Occipital lobe (tissue), 2 donors: ENCODE results near the gene GSDMA. TPM values are rescaled to one million over a fixed set of nuclear protein-coding genes. Genes with fewer than 3 reads are reported as not detected.
A peak's percentile ranks its signal among the peaks of the same experiment; 100 is the strongest.

Source experiments
- DNase-seq: peaks from one replicate; lab custom pipeline; 2025; lab: John Stamatoyannopoulos, UW
- total RNA-seq: library from RNA; depleted of rRNA; stranded (reverse); fragments of >200 nt; gene quantifications from one replicate; pipeline ENCODE4 v1.2.3, GENCODE V29; 2014

GSDMA gene
- total RNA-seq, 1 donor from 2014 or later = not detected

DNA sequence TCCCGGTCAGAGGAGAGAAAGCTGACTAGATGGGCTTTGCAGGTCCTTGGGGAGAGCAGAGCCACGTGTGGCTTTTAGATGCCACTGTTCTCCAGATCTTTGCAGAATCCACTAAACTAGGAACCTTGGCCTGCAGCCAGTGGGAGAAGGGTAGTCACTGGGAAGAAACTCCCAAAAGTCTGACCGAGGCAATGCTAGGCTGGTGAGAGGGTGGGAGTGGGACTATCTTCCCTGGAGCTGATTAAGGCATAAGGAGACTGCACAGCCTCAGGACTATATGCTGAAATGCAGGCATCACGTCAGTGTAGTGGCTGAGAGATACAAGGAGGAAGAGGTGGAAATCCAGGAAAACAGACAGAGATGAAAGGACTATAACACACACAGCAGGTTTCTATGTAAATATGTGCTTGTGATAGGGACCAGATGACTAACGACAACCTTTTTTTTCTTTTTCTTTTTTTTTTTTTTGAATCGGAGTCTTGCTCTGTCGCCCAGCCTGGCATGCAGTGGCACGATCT is 2.2 kb upstream of the GSDMA start:
- DNase-seq = no peak

DNA sequence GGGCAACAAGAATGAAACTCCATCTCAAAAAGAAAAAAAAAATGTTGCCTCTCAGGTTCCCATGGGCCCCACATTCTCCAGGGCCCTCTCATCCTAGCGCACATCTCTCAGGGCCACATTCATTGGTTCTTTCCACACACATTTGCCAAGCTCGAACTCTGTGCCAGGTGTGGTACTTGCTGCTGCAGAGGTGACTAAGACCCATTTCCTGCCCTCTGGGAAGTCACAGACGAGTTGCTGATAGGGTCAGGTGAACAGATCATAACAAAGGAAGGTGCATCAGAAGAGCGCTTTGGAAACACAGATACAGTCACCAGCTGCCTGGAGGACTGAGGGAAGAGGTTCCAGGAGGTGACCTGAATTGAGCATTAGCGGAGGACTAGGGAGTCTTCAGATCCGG is 1.0 kb downstream of the GSDMA start:
- DNase-seq = no peak

DNA sequence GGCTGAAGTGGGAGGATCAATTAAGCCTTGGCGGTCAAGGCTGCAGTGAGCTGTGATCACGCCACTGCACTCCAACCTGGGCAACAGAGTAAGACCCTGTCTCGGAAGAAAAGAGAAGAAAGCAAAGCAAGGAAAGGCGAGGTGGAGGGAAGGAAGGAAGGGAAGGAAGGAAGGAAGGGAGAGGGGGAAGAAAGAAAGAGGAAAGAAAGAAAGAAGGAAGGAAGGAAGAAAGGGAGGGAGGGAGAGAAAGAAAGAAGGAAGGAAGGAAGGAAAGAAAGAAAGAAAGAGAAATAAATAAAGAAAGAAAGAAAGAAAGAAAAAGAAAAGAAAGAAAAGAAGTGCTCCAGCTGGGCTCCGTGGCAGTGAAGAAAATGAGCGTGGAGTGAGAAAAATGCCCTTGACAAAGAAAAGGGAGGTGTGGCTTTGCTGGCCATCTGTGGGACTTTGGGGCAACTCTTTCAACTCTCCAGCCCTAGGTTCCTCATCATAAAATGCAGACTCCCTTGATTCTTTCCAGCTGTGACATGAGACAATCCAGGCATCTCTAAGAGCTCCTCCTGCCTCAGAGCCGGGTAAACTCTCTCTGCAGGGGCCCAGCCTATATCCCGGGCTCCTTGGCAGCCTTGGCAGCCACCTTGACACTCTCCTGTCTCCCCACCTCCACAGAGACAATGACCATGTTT is 2.4 kb downstream of the GSDMA start:
- DNase-seq = no peak

DNA sequence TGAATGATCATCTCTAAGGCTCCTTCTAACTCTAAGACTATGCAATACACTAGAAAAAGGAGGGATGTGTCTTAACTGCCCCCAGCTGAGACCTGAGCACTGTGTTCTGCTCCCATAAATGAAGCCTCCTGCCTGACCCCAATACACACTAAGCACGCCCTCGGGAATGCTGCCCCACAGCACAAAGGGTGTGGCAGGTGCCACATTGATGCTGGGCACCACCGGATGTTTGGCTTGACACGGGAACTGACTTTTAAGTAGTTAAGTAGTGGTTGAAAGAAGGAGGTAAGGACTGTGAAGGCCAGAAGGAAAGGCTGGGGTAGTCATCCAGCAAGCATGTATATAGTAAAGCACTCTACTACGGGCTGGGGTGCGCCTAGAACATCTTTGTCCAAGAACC is 4.0 kb downstream of the GSDMA start:
- no peak for DNase-seq

DNA sequence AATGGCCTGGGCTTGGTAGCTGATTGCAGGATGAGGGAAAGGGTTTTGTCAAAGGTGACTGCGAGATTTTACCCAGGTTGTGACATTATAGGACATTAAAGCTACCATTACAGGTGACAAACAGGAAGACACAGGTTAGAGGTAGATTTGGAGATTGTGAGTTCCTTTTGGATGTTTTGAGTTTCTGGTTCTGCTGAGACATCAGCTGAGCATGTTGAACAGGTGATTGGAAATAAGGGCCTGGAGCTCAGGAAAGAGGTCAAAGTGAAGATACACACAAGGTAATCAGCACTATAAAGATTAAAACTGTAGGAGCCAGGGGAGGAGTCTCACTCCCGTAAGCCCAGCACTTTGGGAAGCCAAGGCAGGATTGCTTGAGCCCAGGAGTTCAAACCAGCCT is 6.0 kb downstream of the GSDMA start:
- no peak for DNase-seq

DNA sequence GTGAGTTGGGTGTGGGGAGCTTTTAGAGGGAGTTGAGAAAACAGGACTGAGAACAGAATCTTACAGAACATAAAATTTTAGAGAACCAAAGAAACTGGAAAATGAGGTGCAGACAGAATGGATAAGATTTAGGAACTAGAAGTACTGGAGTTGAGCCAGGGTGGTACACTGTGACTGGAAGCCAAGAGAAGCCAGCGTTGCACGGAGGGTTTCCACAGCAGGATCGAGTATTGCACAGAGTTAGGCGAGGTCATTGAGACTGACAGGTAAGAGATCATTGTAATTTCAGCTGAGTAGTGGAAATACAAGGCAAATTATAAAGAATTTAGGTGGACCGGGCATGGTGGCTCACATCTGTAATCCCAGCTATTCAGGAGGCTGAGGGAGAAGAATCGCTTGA is 6.6 kb downstream of the GSDMA start:
- no peak for DNase-seq

DNA sequence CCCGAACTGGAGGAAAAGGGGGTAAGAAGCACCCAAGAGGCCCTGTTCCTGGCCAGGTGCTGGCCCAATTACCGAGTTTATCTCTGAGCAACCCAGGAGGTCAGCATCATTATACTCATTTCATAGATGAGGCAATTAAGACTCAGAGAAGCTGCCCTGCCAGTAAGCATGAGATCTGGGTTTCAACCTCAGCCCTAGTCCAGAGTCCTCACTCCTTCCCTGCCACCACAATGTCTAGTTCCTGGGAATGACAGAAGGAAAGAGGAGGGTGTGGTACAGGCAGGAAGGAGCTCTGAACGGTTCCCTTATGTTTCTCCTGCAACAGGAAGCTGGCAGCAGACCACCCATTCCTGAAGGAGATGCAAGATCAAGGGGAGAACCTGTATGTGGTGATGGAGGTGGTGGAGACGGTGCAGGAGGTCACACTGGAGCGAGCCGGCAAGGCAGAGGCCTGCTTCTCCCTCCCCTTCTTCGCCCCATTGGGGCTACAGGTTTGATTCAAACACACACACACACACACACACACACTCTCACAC is 7.4 kb downstream of the GSDMA start:
- DNase-seq = no peak

DNA sequence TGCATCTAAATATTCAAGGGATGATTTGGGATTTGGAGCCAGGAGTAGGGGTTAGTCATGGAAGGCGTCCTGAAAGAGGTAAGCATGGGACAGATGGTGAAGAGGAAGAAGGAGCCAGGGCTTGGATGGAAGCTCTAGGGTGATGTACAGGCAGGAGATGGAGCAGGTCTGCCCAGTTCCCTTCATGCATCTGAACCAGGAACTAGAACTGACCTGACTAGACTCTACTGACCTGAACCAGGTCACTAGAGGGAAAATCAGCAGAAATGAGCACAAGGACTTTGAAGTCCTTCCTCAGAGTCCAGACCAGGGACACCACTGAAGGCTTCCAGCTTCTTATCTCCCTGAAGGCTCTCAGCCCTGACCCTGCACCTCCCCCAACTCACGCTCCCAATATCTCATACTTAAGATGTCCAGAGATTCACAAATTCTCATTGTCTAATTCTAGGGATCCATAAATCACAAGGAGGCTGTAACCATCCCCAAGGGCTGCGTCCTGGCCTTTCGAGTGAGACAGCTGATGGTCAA is 8.3 kb downstream of the GSDMA start:
- no peak for DNase-seq

DNA sequence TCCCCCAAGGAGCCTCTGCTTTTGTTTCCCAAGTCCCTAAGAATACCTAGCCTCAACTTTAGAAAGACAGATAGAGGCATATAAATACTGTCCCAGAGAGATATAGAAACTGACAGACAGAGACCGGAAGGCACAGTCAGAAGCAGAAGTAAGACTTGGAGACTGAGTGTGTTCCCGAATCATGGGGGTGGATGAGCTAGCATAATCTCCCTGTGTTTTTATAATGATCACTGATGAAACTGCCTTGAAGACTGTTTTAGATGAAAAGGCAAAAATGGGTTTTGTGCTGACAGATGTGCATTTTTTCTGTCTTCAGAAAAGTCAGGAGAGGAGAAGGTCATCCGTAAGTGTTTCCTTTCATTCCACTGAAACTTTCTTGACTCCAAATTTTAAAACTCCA is 9.5 kb downstream of the GSDMA start:
- no peak for DNase-seq

DNA sequence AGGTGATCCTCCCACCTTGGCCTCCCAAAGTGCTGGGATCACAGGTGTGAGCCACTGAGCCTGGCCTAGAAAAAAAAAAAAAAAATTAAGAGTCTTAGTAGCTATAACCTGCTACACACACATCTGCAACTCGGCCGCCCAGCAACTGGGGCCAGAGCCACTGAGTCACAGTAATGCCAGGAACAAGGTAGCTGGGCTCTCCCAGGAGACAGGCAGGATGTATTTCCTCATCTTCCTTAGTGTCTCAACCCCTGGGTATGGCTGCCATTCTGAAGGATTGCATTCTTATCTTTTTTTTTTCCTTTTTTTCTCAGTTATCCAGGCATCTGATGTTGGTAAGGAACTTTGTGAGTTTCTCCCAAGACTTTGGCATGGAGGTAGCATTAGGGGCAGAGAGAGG is 10.7 kb downstream of the GSDMA start:
- no peak for DNase-seq

DNA sequence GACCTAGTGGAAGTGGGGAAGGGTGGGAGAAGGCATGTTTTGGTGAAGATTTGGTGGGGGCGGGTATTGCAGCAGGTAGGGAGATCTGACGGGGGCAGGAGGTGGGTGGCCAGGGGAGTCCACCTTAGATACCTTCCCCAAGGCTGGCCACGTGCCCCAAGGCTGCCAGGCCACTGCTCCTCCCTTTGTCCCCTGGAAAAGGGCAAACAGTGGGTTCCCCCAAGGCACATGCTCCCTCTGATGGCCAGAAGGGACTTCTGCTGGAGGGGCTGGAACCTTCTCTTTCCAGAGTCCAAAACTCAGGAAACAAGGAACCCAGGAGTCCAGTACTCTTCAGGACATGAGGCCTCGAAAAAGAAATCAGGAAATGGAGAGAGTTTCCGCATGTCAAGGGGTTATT is 11.6 kb downstream of the GSDMA start:
- DNase-seq = no peak

DNA sequence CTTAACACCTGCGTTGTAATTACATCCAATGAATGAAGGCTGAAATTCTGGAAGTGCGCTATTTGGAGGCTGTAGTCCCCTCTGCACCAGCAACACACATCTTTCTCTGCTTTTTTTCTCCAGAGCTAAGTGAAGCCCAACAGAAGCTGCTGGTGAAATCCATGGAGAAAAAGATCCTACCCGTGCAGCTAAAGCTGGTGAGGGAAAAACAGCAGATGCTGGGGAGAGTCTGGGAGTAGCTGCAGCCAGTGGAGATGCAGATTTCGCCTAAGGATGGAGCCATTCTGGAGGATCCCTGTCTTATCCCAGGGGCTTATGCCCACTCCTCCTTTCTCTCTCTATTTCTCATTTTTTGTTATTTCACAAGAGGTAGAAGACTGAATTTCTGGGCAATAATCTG is 13.0 kb downstream of the GSDMA start:
- DNase-seq = no peak

DNA sequence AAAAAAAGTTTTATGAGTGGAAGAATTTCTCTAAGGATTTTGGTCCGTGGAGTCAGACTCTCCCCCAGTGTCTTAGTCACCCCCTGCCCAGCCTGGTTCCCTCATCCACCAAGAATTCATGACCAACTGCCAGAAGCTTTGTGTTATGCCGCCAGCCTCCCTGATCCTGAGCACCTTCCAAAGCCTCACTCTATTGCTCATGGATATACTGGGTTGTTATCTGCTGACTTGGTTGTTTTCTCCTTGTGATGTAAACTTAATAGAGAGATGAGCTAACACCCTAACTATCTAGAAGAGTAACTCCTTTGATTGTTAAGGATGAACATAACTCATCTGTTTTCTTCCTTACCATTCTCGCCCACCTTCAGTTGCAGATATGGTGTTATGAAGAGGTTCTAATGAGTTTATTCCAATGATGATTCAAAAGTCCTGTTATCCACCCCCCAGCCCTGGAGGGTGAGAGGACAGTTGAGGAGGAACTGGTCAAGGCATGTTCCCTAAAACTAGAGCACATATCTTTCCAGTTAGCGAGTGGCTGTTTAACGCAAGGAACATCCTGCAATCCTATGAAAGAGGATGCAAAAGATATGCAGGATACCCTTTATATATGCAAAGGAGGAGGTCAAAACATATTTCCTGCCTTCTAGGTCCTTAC is 16.3 kb downstream of the GSDMA start:
- no peak for DNase-seq

DNA sequence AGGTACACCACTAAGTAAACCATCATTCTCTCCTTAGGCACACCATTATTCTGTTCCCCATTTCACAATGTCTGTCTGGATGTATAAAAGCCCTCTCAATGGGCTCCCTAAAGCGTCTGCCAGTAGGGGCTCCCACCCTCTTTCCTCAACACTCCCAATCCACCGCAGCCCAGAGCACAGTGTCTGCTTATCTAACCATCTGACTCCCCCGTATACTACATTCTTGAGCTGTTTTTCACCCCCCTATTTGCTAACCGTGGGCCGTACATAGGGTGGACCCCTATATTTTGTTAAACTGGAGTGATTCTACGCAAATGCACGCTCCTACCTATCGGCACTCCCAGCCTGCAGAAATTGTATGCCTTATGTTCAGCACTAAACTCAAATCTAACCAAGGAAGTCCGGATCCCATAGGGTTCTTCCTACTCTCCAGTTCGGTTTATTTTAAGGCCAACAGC is 17.1 kb downstream of the GSDMA start:
- DNase-seq = no peak

DNA sequence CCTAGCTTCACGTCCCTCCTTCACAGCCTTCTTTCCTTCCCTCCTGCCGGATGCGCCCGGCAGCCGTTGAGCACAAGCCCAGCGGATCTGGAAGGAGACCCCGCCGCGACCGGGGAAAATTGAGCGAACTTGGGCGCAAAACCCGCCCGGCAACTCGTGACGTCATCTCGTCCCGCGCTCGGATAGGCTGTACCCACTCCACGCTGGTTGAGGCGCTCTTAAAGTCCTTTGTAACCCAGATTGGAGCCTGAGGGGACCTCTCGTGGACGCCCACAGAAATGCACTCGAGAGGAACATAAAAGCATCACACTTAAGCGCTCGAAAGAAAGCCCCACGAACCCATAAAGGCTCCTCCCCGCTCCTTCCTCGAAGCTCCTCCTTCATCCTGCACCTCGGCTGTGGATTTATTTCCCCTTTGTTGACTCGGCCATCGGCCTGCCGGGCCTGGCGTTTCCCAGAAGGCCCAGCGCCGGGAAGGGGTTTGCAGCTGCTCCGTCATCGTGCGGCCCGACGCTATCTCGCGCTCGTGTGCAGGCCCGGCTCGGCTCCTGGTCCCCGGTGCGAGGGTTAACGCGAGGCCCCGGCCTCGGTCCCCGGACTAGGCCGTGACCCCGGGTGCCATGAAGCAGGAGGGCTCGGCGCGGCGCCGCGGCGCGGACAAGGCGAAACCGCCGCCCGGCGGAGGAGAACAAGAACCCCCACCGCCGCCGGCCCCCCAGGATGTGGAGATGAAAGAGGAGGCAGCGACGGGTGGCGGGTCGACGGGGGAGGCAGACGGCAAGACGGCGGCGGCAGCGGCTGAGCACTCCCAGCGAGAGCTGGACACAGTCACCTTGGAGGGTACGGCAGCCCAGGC is 17.8 kb downstream of the GSDMA start, which contains the start of gene PSMD3:
PSMD3 (plus strand) TSS at position 457 of the 856 bp plus-strand sequence; CDS start at position 621, 164 bp downstream.
- DNase-seq = peak; percentile 98

DNA sequence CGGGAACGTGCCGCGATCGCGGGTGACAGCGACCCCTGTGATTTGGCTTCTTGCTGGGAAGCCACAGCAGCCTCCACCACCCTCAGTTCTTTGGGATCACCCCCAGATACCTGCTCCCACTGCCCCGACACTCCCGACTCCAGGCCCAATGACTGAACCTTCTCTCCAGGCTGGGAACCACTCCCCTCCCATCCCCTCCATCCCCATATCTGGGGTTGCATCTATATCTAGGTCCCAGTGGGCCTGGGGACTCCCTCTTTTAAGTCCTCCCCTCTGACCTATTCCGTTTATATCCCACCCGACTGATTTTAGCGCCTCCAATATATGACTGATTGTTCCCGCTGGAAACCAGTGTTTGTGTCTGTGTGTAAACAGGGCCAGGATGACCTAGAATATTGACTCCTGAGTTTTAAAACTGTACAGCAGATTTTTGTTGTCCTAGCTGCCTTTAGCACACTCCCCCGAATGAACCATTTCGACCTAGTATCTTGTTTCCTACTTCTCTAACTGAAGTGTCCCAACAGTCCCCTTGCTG is 18.5 kb downstream of the GSDMA start:
- no peak for DNase-seq

DNA sequence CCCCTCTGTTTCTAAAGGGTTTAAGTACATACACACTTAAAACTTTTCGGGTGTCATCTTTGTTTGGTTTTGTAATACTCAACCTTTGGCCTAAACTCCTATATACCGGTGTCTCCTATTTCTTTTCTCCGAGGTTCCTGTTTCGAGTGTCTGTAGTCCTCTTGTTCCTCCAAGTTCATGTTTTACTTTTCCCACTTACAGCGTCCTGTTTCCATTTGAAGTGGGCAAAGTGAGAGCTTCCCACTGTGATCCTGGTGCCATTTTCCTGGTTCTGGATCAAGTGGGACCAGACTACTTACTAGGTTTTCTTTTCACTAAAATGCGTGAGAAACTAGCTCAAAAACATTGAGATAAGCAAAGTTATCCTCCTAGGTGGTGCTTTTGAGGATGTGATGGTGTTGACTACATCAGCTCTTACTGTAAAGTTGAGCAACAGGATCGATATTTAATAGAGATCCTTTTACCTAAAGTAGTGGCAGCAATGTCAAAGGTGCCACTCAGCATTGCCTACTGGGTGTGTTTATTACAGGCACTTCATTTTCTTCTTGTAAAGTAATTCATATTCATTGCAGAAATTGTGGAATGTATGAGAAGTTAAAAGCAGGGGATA is 19.1 kb downstream of the GSDMA start:
- DNase-seq = no peak

DNA sequence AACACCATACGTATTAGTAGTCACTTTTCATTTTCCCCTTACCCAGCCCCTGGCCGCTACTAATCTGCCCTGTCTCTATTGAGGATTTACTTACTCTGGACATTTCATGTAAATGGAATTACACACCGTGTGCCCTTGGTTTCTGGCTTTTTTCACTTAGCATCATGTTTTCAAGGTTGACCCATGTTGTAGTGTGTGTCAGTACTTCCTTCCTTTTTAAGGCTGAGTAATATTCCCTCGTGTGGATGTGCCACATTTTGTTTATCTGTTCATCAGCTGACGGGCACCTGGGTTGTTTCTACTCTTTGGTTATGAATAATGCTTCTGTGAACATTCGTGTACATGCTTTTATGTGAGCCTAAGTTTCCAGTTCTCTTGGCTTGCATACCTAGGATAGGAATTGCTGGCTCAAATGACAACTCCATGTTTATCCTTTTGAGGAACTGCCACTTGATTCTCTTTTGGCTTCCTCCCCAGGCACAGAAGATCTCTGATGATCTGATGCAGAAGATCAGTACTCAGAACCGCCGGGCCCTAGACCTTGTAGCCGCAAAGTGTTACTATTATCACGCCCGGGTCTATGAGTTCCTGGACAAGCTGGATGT is 25.5 kb downstream of the GSDMA start:
- no peak for DNase-seq

DNA sequence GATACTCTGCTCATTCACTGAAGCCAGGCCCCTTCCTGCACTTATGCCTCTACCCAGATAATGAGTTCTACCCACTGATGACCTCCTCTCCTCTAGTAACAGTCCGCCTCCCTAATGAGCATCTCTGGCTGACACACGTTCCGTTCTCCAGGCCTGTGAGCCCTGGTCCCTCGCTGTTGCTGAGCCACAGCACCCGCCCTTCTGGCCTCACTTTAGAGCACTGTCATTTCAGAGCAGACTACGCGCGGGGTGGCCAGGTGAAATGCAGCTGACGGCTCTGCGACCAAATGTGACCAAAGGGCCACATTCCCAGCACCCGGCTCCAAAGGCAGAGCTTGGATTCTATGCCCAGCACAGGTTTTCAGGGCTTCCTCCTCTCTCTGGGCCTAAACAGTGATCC is 31.6 kb downstream of the GSDMA start:
- DNase-seq = no peak

DNA sequence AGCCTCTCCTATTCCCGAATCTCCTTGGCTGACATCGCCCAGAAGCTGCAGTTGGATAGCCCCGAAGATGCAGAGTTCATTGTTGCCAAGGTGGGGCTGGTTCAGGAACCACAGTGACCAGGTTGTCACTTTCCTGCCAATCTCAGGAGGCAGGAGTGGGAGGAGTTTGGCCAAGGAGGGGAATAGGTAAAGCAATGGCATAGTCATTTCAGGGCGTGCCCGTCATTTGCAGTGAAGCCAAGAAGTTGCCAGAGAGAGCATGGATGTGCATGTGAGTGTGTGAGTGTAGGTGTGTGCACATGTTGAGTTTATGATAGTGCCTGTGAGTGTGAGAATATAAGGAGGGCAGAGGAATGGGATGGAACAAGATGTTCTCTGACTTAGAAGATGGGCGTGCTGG is 32.6 kb downstream of the GSDMA start:
- no peak for DNase-seq
